Tibial nerve (tissue), 4 donors: ENCODE measurements around the gene SEZ6. TPM values are rescaled to one million over a fixed set of nuclear protein-coding genes. Genes with fewer than 3 reads are reported as not detected.

ENCODE experiments used
- DNase-seq, 2 donors: peaks; one replicate each; pipeline ENCODE4 v3.0.0-alpha.2; 2019; ENCODE audit warnings: low spot score in 2 of 2
- H3K27ac ChIP-seq, 4 donors: fragments of 200-600 bp; sonication (generic) in 3 of 4; one replicate each; pipeline ENCODE4 v1.5.1; 2017 to 2019; ENCODE audit warnings: mild to moderate bottlenecking in 1 of 4
- H3K27me3 ChIP-seq, 2 donors: fragments of 200-600 bp; sonication (generic) in 1 of 2; one replicate each; pipeline versions ENCODE4 v1.5.1 to v1.6.0; 2017 to 2019
- H3K36me3 ChIP-seq, 3 donors: fragments of 200-600 bp; sonication (generic); one replicate each; pipeline ENCODE4 v1.5.1; 2018 to 2019
- H3K4me1 ChIP-seq, 4 donors: fragments of 200-600 bp; sonication (generic) in 3 of 4; one replicate each; pipeline ENCODE4 v1.5.1; 2017 to 2019
- H3K4me3 ChIP-seq, 4 donors: fragments of 200-600 bp; sonication (generic) in 3 of 4; one replicate each; pipeline ENCODE4 v1.5.1; 2017 to 2019; ENCODE audit warnings: mild to moderate bottlenecking in 1 of 4, moderate library complexity in 1 of 4
- H3K9me3 ChIP-seq, 4 donors: fragments of 200-600 bp; sonication (generic) in 3 of 4; one replicate each; pipeline ENCODE4 v1.5.1; 2017 to 2019
- CTCF ChIP-seq, 5 experiments: fragments of 200-600 bp in 3 of 5; fragments of 450-650 bp in 2 of 5; sonication (generic) in 3 of 5; IDR thresholded peaks; one replicate each; pipeline ENCODE4 v1.5.1; 2016 to 2019; ENCODE audit warnings: antibody characterized with exemption in 5 of 5, mild to moderate bottlenecking in 3 of 5, moderate library complexity in 2 of 5
- EP300 ChIP-seq, 2 donors: sonication (generic); formaldehyde crosslinking; IDR thresholded peaks; one replicate each; pipeline ENCODE4 v1.6.1; 2017; ENCODE audit warnings: antibody characterized with exemption in 2 of 2, mild to moderate bottlenecking in 1 of 2
- POLR2A ChIP-seq, 2 donors: fragments of 450-650 bp; IDR thresholded peaks; one replicate each; pipeline ENCODE4 v1.6.1; 2017; ENCODE audit warnings: antibody characterized with exemption in 2 of 2, mild to moderate bottlenecking in 2 of 2, moderate library complexity in 2 of 2
- WGBS, 2 donors: methylation state at CpG; one replicate each; pipeline ENCODE4 v1.1.5; 2018; 5-methylcytosine and 5-hydroxymethylcytosine counted together
- total RNA-seq, 4 donors: library from RNA; depleted of rRNA; stranded (reverse); fragments of >200 nt; gene quantifications; one replicate each; pipeline ENCODE4 v1.1.0, GENCODE V29; 2016

SEZ6 gene
- total RNA-seq, 4 donors from 2014 or later = not detected

GRCh38 chr17:29041571-29041970 lies 35.7 kb upstream of the SEZ6 start:
- peaks cover 0 to 22% (median 13%) of the 10 kb centered on the region in 4 donors for H3K4me1 ChIP-seq
- no peak overlapping the region for H3K27ac ChIP-seq
- H3K4me3 ChIP-seq = no peak overlapping the region
- H3K36me3 ChIP-seq = no peaks in the 10 kb centered on the region
- TF ChIP-seq EP300 (IDR thresholded peaks at IDR 0.05) = no peak
- no peak for TF ChIP-seq CTCF (IDR thresholded peaks at IDR 0.05)
- no peak for TF ChIP-seq POLR2A (IDR thresholded peaks at IDR 0.05)
- H3K27me3 ChIP-seq = peaks cover 0 to 5% of the 10 kb centered on the region in 2 donors
- no peaks in the 10 kb centered on the region for H3K9me3 ChIP-seq
- DNase-seq = no peak
- WGBS, 2 donors = 88 to 91% methylated on average over 6 of the region's 6 CpGs

- H3K4me1 ChIP-seq = peaks cover 0 to 22% (median 13%) of the 10 kb centered on the region in 4 donors
Measured at GRCh38 chr17:29041091-29041490, 35.3 kb upstream of the SEZ6 start.

GRCh38 chr17:29039764-29040598 lies 34.1 kb upstream of the SEZ6 start:
- TF ChIP-seq CTCF (IDR thresholded peaks at IDR 0.05) (no peak), EP300 (IDR thresholded peaks at IDR 0.05) (no peak), POLR2A (IDR thresholded peaks at IDR 0.05) (no peak)
- Histone ChIP-seq H3K36me3 (no peaks in the 10 kb centered on the region), H3K27ac (no peak overlapping the region), H3K4me1 (peaks cover 0 to 22% (median 13%) of the 10 kb centered on the region in 4 donors), H3K9me3 (peaks cover 0 to 8% (median 0%) of the 10 kb centered on the region in 4 donors), H3K27me3 (peaks cover 0 to 11% of the 10 kb centered on the region in 2 donors), H3K4me3 (no peak overlapping the region)
- no peak for DNase-seq
- 67 to 74% methylated on average over 13 of the region's 13 CpGs for WGBS, 2 donors

More at GRCh38 chr17:29041091-29041490, 35.3 kb upstream of the SEZ6 start:
- TF ChIP-seq POLR2A (IDR thresholded peaks at IDR 0.05) (no peak), EP300 (IDR thresholded peaks at IDR 0.05) (no peak), CTCF (IDR thresholded peaks at IDR 0.05) (no peak)
- H3K27ac ChIP-seq = no peak overlapping the region
- DNase-seq = no peak
- H3K4me3 ChIP-seq = no peak overlapping the region
- 97 to 100% methylated on average over 1 to 2 of the region's 2 CpGs for WGBS, 2 donors
- no peaks in the 10 kb centered on the region for H3K36me3 ChIP-seq
- H3K9me3 ChIP-seq = no peaks in the 10 kb centered on the region
- H3K27me3 ChIP-seq = peaks cover 0 to 10% of the 10 kb centered on the region in 2 donors

DNA sequence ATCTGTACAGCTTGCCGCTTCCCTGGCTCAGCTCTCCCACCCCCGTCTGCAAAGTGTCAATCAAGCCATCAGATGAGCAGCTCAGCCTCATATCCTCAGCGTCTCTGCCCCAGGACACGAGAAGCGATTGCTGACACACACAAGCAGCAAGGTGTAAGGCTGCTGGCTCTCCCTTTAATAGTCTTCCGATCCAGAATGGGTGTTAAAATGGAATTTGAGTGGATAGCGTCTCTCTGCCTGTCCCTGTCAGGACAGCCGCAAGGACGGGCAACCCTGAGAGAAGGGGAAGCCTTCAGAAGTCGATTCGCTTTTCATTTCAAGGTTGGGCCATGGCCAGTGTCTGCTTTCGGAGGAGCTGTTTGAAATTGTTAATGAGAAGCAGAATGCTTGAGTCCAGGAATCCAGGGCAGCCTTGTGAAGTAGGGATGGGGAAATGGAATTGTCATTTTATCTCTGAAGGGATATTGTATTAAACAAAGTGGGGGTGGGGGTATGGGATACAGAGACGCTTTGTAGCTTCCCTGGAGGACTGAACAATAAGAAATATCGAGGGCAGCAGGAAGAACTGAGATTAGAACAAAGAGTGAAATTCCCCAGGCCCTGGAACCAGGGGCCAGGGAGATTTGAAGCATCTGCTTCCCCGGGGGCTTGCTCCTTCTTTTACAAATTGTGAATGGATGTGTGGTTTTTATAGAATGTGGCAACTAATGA lies 32.4 kb upstream of the SEZ6 start:
- H3K9me3 ChIP-seq = peaks cover 0 to 25% (median 5%) of the 10 kb centered on the region in 4 donors
- peaks cover 0 to 15% of the 10 kb centered on the region in 2 donors for H3K27me3 ChIP-seq
- no peaks in the 10 kb centered on the region for H3K36me3 ChIP-seq
- no peak overlapping the region for H3K4me3 ChIP-seq
- WGBS, 2 donors = 19 to 22% methylated on average over 15 of the region's 15 CpGs
- no peak for DNase-seq
- TF ChIP-seq EP300 (IDR thresholded peaks at IDR 0.05) (no peak), POLR2A (IDR thresholded peaks at IDR 0.05) (no peak)
- H3K4me1 ChIP-seq = peaks cover 0 to 16% (median 10%) of the 10 kb centered on the region in 4 donors
- no peak overlapping the region for H3K27ac ChIP-seq

GRCh38 chr17:29037739-29038084 lies 31.9 kb upstream of the SEZ6 start:
- no peak overlapping the region for H3K4me3 ChIP-seq
- peaks cover 0 to 25% (median 5%) of the 10 kb centered on the region in 4 donors for H3K9me3 ChIP-seq
- H3K27me3 ChIP-seq = peaks cover 0 to 21% of the 10 kb centered on the region in 2 donors
- TF ChIP-seq POLR2A (IDR thresholded peaks at IDR 0.05) (no peak), CTCF (IDR thresholded peaks at IDR 0.05) (no peak), EP300 (IDR thresholded peaks at IDR 0.05) (no peak)
- no peaks in the 10 kb centered on the region for H3K36me3 ChIP-seq
- DNase-seq = no peak
- WGBS, 2 donors = 64 to 69% methylated on average over 10 of the region's 10 CpGs
- H3K27ac ChIP-seq = no peak overlapping the region
- H3K4me1 ChIP-seq = peaks cover 0 to 10% (median 5%) of the 10 kb centered on the region in 4 donors
